ENCODE measurements around the gene NOP16.

- TF ChIP-seq CEBPB (IDR thresholded peaks at IDR 0.05): no peak
- no peak for TF ChIP-seq EP300 (IDR thresholded peaks at IDR 0.05; ENCODE audit: borderline replicate concordance)
- no peak for TF ChIP-seq REST (IDR thresholded peaks at IDR 0.05; ENCODE audit: low read depth)
- TF ChIP-seq NFIC (IDR thresholded peaks at IDR 0.05): no peak
- TF ChIP-seq TCF12 (IDR thresholded peaks at IDR 0.05; ENCODE audit: low read depth): no peak
- no peak for TF ChIP-seq EGR1 (IDR thresholded peaks at IDR 0.05)
- TF ChIP-seq CREB1 (IDR thresholded peaks at IDR 0.05; ENCODE audit: low read depth): no peak
- TF ChIP-seq USF1 (IDR thresholded peaks at IDR 0.05): no peak
- TF ChIP-seq RAD21 (IDR thresholded peaks at IDR 0.05; ENCODE audit: low read depth): no peak
- no peak for TF ChIP-seq MAX (IDR thresholded peaks at IDR 0.05)
- TF ChIP-seq YY1 (IDR thresholded peaks at IDR 0.05; ENCODE audit: low read depth): no peak
Measured at GRCh38 chr5:176383961-176384360, 4.4 kb downstream of the NOP16 start.
